Measurements from ENCODE around the gene EIF3B.
"Not testable (repeated sequence)": the region's sequence is repeated elsewhere in the genome, so short reads cannot be mapped to it uniquely, and the experiment has no call there.

GRCh38 chr7:2390020-2390816, 35.6 kb downstream of the EIF3B start:
- not testable (repeated sequence) for TF ChIP-seq EZH2phosphoT487 (IDR thresholded peaks at IDR 0.05; ENCODE audit: low read length); EZH2 (optimal IDR thresholded peaks at IDR 0.05; ENCODE audit: low read depth, low read length)

Measured in MM.1S (cell line).